ENCODE measurements around the gene BEND7.
A peak's percentile ranks its signal among the peaks of the same experiment; 100 is the strongest.

BEND7 gene

DNA sequence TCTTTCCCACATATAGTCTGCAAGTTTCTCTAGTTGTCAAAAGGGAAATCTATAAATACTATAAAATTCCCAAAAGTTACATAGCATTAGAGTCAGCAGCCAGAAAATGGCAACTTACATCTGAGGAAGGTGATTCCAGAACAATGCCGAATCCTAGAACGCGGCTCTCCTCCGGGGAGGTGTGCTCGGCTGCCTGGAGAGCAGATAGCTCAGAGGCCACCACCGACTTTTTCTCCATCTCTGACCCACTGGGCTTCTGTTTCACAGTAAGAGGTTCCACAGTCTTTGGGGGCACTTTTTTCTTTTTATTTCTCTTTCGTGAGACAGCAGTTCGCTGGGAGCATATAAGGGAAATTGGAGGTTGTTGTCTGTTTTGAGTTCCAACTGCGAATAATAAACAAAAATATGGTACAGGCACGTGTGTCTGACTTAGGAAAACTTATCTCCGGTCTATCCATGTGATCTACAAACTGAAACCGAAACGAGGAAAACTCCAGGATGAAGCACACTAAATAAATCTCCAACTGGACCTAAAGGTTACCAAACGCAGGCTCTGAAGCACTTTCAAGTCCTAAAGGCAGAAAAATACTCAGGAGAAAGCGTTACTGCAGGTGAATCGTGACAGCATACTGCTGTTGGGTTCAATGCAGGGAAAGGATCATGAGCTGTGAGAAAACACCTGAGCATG, 36.2 kb downstream of the BEND7 start:
- no peak overlapping the region for H3K4me3 ChIP-seq (ENCODE audit: low read depth, low read length)

DNA sequence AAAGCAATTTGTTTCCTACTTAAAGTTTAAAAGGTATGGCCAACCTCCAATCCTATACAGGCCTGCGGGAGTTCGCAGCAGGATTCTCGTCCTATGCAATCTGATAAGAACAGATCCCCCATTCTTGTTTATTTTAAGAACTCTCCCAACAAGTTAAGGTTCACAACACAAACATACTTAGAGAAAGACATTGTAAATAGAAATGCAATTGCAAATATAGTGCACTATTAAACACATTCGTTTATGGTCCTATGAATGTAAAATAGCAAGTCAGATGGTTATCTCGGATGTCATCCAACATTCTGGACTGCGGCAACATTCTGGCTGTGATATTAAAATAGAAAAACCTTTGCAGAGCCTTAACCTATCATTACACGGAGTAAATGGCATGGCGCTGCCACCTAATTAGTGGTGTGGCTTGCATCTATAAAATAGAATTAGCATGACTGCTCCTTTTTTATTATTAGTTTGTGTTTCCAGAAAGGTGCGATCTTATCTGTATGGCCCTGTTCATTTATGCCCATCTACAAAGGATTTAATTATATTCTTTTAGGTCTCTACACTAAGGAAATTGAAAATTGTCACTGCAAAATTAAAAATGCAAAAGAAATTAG, 37.0 kb downstream of the BEND7 start:
- CTCF ChIA-PET: no interaction called here
- POLR2A ChIA-PET: no interaction called here
- no peak overlapping the region for H3K4me3 ChIP-seq (ENCODE audit: low read depth, low read length)
- DNase-seq (ENCODE audit: low read depth, low spot score): no peak
- TF ChIP-seq, protein P1, sequence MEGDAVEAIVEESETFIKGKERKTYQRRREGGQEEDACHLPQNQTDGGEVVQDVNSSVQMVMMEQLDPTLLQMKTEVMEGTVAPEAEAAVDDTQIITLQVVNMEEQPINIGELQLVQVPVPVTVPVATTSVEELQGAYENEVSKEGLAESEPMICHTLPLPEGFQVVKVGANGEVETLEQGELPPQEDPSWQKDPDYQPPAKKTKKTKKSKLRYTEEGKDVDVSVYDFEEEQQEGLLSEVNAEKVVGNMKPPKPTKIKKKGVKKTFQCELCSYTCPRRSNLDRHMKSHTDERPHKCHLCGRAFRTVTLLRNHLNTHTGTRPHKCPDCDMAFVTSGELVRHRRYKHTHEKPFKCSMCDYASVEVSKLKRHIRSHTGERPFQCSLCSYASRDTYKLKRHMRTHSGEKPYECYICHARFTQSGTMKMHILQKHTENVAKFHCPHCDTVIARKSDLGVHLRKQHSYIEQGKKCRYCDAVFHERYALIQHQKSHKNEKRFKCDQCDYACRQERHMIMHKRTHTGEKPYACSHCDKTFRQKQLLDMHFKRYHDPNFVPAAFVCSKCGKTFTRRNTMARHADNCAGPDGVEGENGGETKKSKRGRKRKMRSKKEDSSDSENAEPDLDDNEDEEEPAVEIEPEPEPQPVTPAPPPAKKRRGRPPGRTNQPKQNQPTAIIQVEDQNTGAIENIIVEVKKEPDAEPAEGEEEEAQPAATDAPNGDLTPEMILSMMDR (IDR thresholded peaks at IDR 0.05; ENCODE audit: insufficient read depth, low read length, missing control alignments): no peak

More for the DNA sequence above, 36.2 kb downstream of the BEND7 start:
- TF ChIP-seq, protein P1 (IDR thresholded peaks at IDR 0.05; ENCODE audit: insufficient read depth, low read length, missing control alignments): no peak
- no peak for DNase-seq (ENCODE audit: low read depth, low spot score)
- ChIA-PET CTCF (no interaction called here), POLR2A (no interaction called here)

DNA sequence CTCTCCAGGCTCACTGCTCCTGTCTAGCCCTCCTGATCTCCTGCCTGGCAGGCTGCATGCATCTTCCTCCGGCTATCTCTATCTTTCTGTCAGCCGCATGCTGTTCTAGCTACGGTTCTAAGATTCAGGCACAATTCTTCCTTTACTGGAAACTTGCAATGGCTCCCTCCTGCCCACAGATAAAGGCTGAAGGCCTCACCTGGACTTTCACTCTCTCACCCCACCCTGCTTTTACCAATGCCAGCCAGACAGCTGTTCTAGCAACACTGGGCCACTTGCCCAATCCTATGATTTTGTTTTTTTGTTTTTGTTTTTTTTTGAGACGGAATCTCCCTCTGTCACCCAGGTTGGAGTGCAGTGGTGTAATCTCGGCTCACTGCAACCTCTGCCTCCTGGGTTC, 38.3 kb downstream of the BEND7 start:
- TF ChIP-seq, protein P1 (IDR thresholded peaks at IDR 0.05; ENCODE audit: insufficient read depth, low read length, missing control alignments): no peak
- DNase-seq (ENCODE audit: low read depth, low spot score): no peak
- H3K4me3 ChIP-seq (ENCODE audit: low read depth, low read length): no peak overlapping the region
- CTCF ChIA-PET: interaction anchor here (1.6 kb wide), 1 partner anchor 28 kb away, joined by 3 read pairs; no protein-coding TSS in a partner anchor
- POLR2A ChIA-PET: no interaction called here

DNA sequence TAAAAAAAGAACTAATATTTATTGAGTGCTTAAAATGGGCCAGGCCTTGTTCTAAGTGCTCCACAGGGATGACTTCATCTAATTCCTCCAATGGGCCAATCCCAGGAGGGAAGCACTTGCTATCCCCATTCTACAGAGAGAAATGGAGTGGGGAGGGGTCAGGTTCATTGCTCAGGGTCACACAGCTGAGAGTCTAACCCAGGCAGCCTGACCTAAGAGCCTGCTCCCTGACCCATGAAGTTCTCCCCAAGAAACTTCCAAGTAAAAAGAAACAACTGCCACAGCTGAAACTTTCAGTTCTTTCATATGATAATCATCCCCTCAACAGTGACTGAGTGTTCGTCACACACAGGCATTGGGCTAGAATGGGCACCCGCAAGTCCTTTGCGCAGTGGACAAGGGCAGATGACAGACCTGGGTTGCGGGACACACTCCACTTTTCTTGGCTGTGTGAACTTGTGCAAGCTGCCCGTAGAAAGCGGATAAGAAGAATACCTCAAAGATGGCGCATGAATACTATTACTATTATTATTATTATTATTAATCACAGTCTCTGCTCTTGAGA, 39.7 kb downstream of the BEND7 start:
- no peak for DNase-seq (ENCODE audit: low read depth, low spot score)
- TF ChIP-seq, protein P1 (IDR thresholded peaks at IDR 0.05; ENCODE audit: insufficient read depth, low read length, missing control alignments): no peak
- no peak overlapping the region for H3K4me3 ChIP-seq (ENCODE audit: low read depth, low read length)
- ChIA-PET POLR2A (no interaction called here), CTCF (interaction anchor here (1.6 kb wide), 1 partner anchor 30 kb away, joined by 3 read pairs; no protein-coding TSS in a partner anchor)

DNA sequence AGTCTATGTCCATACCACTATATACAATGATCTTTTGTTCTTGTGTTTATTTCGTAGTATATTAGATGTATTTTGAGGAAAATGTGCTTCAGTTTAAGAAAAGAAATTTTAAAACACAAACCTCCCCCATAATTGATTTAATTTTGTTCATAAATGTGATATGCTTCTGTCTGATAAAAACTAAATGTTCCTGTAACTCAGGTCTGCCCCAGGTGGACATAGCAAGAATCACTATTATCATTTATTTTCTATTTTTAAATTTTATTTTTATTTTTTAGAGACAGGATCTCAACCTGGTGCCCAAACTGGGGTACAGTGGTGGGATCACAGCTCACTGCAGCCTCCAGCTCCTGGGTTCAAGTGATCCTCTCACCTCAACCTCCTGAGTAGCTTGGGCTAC, 43.2 kb downstream of the BEND7 start:
- CTCF ChIA-PET: interaction anchor here (0.6 to 2.8 kb wide), 7 partner anchors 9 to 109 kb away, joined by 3 to 12 read pairs (median 3); no protein-coding TSS in a partner anchor
- DNase-seq (ENCODE audit: low read depth, low spot score): no peak
- POLR2A ChIA-PET: no interaction called here

More for the DNA sequence above, 43.2 kb downstream of the BEND7 start:
- TF ChIP-seq, protein P1 (IDR thresholded peaks at IDR 0.05; ENCODE audit: insufficient read depth, low read length, missing control alignments): peak; percentile 31
- H3K4me3 ChIP-seq (ENCODE audit: low read depth, low read length): no peak overlapping the region

Measured in AG04449 (cell line).